ENCODE measurements around the gene LRRN4. TPM values are rescaled to one million over a fixed set of nuclear protein-coding genes. Genes with fewer than 3 reads are reported as not detected.

Gene LRRN4
- total RNA-seq, 2 experiments from 2014 or later = not detected

DNA sequence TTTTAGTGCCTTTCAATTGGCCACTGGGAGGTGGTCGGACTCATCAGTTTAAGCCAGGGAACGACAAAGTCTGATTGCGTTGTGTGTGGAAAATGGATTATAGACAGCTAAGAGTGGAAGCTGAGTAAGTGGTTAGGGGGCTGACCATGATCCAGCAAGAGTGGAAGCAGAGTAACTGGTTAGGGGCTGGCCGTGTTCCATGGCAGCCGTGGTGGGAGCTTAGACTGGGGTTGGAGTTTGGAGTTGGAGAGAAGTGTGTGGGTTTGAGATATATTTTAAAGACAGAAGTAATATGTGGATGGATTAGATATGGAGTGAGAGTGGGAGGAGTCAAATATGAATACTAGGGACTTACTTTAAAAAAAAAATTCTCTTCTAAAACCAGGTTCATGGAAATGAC lies 41.7 kb downstream of the LRRN4 start:
- Mint-ChIP-seq H3K27me3 (no peaks in the 10 kb centered on the region), H3K4me1 (peaks cover 21% of the 10 kb centered on the region), H3K27ac (no peak overlapping the region), H3K36me3 (ENCODE audit: low read depth) (peaks cover 60% of the 10 kb centered on the region), H3K4me3 (no peak overlapping the region), H3K9me3 (no peaks in the 10 kb centered on the region)
- POLR2A ChIA-PET = no interaction called here
- CTCF ChIA-PET = no interaction called here
- DNase-seq = no peak

DNA sequence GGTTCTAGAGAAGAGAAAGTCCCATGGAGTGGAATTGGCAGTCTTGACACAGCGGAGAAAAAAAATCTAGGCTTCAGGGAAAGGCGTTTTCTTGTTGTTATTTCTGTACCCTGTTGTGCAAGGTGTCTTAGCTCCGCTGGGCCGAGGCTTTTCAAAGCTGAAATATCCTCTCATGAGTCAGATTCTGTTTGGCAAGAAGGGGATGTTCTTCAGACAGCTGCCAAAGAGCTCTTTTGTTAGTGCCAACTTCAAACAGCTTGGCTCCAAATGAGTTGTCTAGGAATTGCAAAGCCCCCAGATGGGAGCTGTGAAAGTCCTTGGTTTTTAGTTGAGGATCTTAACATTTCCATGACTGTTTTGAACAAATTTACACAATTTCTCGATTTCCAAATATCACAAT lies 45.6 kb downstream of the LRRN4 start:
- POLR2A ChIA-PET = interaction anchor here (1.1 kb wide), 1 partner anchor 58 kb away, joined by 3 read pairs; the partner anchor contains the start of genes MCM8 and TRMT6
- Mint-ChIP-seq H3K4me3 (no peak overlapping the region), H3K4me1 (peaks cover 35% of the 10 kb centered on the region), H3K36me3 (ENCODE audit: low read depth) (peaks cover 36% of the 10 kb centered on the region), H3K27me3 (no peaks in the 10 kb centered on the region), H3K9me3 (no peaks in the 10 kb centered on the region), H3K27ac (no peak overlapping the region)
- no peak for DNase-seq
- CTCF ChIA-PET = interaction anchor here (1.3 to 2.1 kb wide), 3 partner anchors 11 to 65 kb away, joined by 5 to 11 read pairs (median 7); no protein-coding TSS in a partner anchor

DNA sequence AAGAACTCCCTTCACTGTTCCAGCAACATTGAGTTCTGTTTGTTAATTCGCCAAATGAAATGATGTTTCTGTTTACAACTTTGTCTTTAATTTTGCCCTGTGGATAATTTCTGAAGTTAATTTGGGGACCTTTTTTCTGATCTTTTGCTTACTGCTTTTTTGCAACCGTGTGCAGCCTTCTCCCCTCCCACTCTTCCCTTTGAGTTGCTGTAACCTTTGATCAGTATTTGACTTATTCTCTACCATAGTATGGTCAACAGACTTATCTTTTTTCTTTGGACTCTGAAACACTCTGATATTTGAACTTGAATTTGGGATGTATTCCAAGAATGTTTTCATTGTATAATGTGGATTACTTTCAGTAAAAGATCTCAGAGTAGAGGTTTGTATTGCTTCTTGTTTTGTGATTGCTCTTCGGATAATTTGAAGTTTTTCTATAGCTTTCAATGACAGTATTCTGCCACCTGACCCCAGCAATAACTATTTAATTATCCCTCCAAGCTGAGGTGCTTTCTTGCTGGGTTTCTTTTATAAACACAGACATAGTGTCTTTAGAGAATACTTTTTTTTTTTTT lies 46.2 kb downstream of the LRRN4 start:
- DNase-seq = no peak
- Mint-ChIP-seq H3K36me3 (ENCODE audit: low read depth) (peaks cover 31% of the 10 kb centered on the region), H3K27ac (peak overlapping the region; percentile 34), H3K27me3 (no peaks in the 10 kb centered on the region), H3K4me3 (peak overlapping the region; percentile 94), H3K4me1 (peaks cover 37% of the 10 kb centered on the region), H3K9me3 (no peaks in the 10 kb centered on the region)
- ChIA-PET CTCF (interaction anchor here (1.0 to 2.1 kb wide), 5 partner anchors 11 to 479 kb away, joined by 3 to 11 read pairs (median 5); no protein-coding TSS in a partner anchor), POLR2A (interaction anchor here (1.1 to 1.4 kb wide), 2 partner anchors 18 to 57 kb away, joined by 3 read pairs; partner anchors contain the start of genes MCM8 and TRMT6)

DNA sequence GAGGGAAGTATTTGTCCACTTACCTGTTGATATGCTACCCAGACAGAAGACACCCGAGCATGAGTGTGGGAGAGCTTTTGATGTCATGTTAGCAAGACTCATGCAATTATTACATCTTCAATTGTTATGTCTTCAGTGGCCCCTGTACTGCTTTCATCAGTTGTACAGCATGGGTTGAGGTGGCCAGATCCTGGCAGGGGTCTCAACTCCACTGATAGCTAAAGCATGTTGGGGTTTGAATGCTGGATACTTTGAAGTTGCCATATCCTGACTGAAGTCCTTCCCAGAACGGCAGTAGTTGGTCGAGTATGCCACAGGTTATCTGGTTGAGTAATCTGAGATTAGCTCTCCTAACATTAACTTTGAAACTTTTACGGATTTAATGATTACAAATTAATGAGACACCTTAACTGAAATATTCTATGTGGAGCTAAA lies 46.7 kb downstream of the LRRN4 start:
- Mint-ChIP-seq H3K4me3 (peak overlapping the region; percentile 94), H3K27ac (peak overlapping the region; percentile 26), H3K9me3 (no peaks in the 10 kb centered on the region), H3K36me3 (ENCODE audit: low read depth) (peaks cover 26% of the 10 kb centered on the region), H3K4me1 (peaks cover 34% of the 10 kb centered on the region), H3K27me3 (no peaks in the 10 kb centered on the region)
- POLR2A ChIA-PET = interaction anchor here (1.1 to 1.4 kb wide), 2 partner anchors 19 to 57 kb away, joined by 3 read pairs; partner anchors contain the start of genes MCM8 and TRMT6
- CTCF ChIA-PET = interaction anchor here (1.0 to 2.1 kb wide), 3 partner anchors 10 to 478 kb away, joined by 3 to 11 read pairs (median 4); no protein-coding TSS in a partner anchor
- DNase-seq = no peak

DNA sequence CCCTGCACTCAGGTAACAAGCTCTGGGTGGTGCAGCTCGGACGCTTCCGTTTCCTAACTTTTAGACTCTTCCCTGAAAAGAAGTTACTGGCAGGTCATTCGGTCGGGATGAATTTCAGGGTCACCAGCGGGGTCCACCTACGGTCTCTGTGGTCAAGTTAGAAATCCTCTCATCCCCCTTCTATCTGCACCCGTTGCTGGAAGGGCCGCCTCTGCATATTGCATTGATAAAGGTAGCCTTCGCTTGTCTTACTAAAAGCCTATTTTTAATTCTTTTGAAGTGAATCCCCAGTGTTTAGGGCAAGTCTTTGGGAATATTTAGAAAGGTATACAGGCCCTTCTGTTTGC lies 47.3 kb downstream of the LRRN4 start:
- Mint-ChIP-seq H3K27me3 (no peaks in the 10 kb centered on the region), H3K4me3 (peak overlapping the region; percentile 94), H3K27ac (peak overlapping the region; percentile 83), H3K36me3 (ENCODE audit: low read depth) (peaks cover 21% of the 10 kb centered on the region), H3K9me3 (no peaks in the 10 kb centered on the region), H3K4me1 (peaks cover 32% of the 10 kb centered on the region)
- POLR2A ChIA-PET = interaction anchor here (1.4 kb wide), 1 partner anchor 19 kb away, joined by 3 read pairs; no protein-coding TSS in a partner anchor
- no peak for DNase-seq
- CTCF ChIA-PET = interaction anchor here (1.1 to 2.1 kb wide), 2 partner anchors 10 to 477 kb away, joined by 3 to 11 read pairs; no protein-coding TSS in a partner anchor

DNA sequence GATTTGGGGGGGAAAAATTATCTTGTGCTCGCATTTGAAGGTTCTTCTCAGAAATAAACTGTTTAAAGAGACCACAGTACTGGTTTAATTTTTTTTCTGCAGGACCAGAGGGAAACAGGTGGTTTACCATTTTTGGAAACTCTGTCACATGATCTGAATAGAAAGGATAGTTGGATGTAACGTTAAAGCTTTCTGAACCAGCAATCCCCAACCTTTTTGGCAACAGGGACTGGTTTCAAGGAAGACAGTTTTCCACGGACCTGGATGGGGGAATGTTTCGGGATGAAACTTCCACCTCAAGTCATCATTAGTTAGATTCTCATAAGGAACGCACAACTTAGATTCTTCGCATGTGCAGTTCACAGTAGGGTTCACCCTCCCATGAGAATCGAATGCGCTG lies 53.0 kb downstream of the LRRN4 start:
- POLR2A ChIA-PET = interaction anchor here (0.6 to 1.5 kb wide), 3 partner anchors 9 to 124 kb away, joined by 3 read pairs; no protein-coding TSS in a partner anchor
- H3K27ac Mint-ChIP-seq = no peak overlapping the region

DNA sequence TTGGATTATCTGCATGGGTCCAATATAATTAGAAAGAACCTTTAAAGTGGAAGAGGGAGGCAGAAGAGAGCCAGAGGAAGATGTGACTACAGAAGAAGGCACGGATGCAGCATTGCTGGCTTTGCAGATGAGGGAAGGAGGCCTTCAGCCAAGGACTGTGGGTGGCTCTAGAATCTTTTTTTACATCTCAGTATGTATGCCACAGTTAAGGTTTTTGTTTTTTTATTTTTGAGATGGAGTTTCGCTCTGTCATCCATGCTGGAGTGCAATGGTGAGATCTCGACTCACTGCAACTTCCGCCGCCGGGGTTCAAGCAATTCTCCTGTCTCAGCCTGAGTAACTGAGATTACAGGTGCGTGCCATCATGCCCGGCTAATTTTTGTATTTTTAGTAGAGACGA lies 54.1 kb downstream of the LRRN4 start:
- no peak overlapping the region for H3K4me3 Mint-ChIP-seq
- no peaks in the 10 kb centered on the region for H3K9me3 Mint-ChIP-seq
- H3K27me3 Mint-ChIP-seq = no peaks in the 10 kb centered on the region
- H3K36me3 Mint-ChIP-seq (ENCODE audit: low read depth) = peaks cover 26% of the 10 kb centered on the region
- CTCF ChIA-PET = no interaction called here
- POLR2A ChIA-PET = no interaction called here
- H3K4me1 Mint-ChIP-seq = peaks cover 41% of the 10 kb centered on the region
- no peak for DNase-seq
- H3K27ac Mint-ChIP-seq = no peak overlapping the region

More for the DNA sequence above, 53.0 kb downstream of the LRRN4 start:
- Mint-ChIP-seq H3K4me3 (no peak overlapping the region), H3K36me3 (ENCODE audit: low read depth) (peaks cover 15% of the 10 kb centered on the region), H3K27me3 (no peaks in the 10 kb centered on the region), H3K4me1 (peaks cover 37% of the 10 kb centered on the region), H3K9me3 (no peaks in the 10 kb centered on the region)
- no peak for DNase-seq
- CTCF ChIA-PET = interaction anchor here (0.9 to 1.0 kb wide), 2 partner anchors 73 to 471 kb away, joined by 3 to 5 read pairs; no protein-coding TSS in a partner anchor

DNA sequence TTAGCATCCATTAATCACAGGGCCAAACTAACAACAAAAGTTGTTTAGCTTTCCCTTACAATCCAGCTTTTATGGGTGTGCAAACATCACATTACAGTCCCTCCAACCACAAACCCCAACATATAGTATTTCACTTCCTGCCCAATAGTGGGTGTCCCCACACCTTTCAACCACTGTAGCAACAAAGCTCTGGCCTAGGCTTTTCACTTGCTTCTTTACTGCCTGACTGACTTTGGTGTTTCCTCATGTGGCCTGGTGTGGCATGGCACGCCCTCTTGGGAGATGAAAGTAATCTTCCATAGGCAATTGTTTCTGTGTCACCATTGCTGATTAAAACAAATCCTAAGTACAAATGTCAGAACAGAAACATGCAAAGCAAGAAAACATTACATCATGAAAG lies 57.1 kb downstream of the LRRN4 start:
- peak overlapping the region; percentile 67 for H3K27ac Mint-ChIP-seq
- ChIA-PET POLR2A (interaction anchor here (0.7 to 2.1 kb wide), 3 partner anchors 9 to 45 kb away, joined by 3 to 14 read pairs (median 4); partner anchors contain the start of genes MCM8 and TRMT6), CTCF (interaction anchor here (0.7 to 2.1 kb wide), 6 partner anchors 11 to 468 kb away, joined by 3 to 11 read pairs (median 3); no protein-coding TSS in a partner anchor)
- H3K9me3 Mint-ChIP-seq = no peaks in the 10 kb centered on the region
- peaks cover 30% of the 10 kb centered on the region for H3K36me3 Mint-ChIP-seq (ENCODE audit: low read depth)
- peaks cover 33% of the 10 kb centered on the region for H3K4me1 Mint-ChIP-seq
- H3K4me3 Mint-ChIP-seq = no peak overlapping the region
- no peaks in the 10 kb centered on the region for H3K27me3 Mint-ChIP-seq
- DNase-seq = peak; percentile 72

DNA sequence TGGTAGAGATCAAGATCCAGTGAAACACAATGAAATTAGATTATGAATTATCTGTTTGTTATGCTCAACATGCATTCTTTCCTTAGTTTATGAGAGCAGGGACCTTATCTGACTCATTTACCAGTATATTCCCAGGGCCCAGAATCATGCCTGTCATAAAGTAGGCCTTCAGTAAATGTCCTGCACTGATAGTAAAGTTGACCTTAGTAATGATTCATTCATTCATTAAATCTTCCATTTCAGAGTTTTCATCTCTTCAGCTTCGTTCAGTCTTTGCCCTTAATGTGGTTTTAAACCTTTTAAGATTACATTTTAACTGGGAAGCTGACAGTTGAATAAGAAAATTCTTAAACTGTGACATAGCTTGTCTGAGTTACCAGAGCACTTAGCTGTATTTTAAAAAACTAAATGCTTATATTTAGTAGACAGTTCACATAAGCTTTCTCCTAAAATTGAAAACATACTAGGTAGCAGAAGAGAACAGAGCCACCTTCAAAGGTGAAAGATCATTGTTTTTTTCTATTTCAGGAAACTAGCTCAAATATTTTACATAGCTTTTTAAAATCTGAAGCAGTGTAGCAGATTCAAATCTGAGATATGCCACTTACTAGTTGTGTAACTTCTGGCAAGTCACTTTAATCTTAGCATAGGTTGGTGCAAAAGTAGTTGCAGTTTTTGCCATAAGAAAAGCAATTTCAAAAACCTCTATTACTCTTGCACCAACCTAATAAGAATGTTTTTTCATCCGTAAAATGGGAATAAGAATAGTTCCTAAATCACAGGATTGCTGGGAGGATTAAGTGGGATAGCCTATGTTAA lies 62.0 kb downstream of the LRRN4 start:
- ChIA-PET CTCF (no interaction called here), POLR2A (interaction anchor here (1.3 kb wide), 1 partner anchor 10 kb away, joined by 3 read pairs; no protein-coding TSS in a partner anchor)
- DNase-seq = no peak
- Mint-ChIP-seq H3K27ac (no peak overlapping the region), H3K9me3 (no peaks in the 10 kb centered on the region), H3K36me3 (ENCODE audit: low read depth) (peaks cover 38% of the 10 kb centered on the region), H3K27me3 (no peaks in the 10 kb centered on the region), H3K4me1 (peaks cover 23% of the 10 kb centered on the region), H3K4me3 (no peak overlapping the region)

DNA sequence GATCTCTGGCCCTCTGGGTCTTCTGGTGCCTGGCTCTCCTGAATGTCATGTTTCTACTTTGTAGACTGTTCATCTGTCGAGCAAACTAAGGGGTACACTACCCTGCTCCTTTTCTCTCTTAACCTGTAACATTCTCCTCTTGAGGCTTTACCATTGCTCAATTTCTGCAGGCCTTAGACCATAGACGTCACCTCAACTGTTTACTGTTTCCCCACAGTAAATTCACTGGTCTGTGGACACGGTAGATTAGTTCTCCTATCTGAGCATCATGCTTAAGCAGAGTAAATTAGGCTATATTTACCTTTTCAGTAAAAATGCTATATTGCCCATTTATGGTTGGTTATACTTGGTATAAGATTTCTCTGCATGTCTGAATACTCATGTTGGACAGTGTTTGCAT lies 62.9 kb downstream of the LRRN4 start:
- no peak for DNase-seq
- Mint-ChIP-seq H3K36me3 (ENCODE audit: low read depth) (peaks cover 40% of the 10 kb centered on the region), H3K9me3 (no peaks in the 10 kb centered on the region), H3K4me1 (peaks cover 14% of the 10 kb centered on the region), H3K27me3 (no peaks in the 10 kb centered on the region), H3K4me3 (no peak overlapping the region), H3K27ac (no peak overlapping the region)
- CTCF ChIA-PET = no interaction called here
- POLR2A ChIA-PET = no interaction called here

Other genes starting within 250 kb of the LRRN4 start
- not detected for gene CHGB, start 142.6 kb downstream of the LRRN4 start, total RNA-seq
- 10 to 100 TPM; 17.0 to 19.1 TPM for gene TRMT6, start 103.5 kb downstream of the LRRN4 start, total RNA-seq
- 10 to 100 TPM; 33.2 to 34.5 TPM for gene MCM8, start 103.4 kb downstream of the LRRN4 start, total RNA-seq
- gene CRLS1, start 47.9 kb downstream of the LRRN4 start, total RNA-seq = 10 to 100 TPM; 25.3 to 27.8 TPM
- gene FERMT1, start 69.0 kb upstream of the LRRN4 start, total RNA-seq = not detected